Ascending aorta (tissue), 2 donors: ENCODE data around the gene GRK5. TPM values are rescaled to one million over a fixed set of nuclear protein-coding genes. Genes with fewer than 3 reads are reported as not detected.

Experiments used
- DNase-seq, 2 donors: peaks; one replicate each; pipeline ENCODE4 v3.0.0-alpha.2; 2019; ENCODE audit warnings: low spot score in 2 of 2
- H3K27ac ChIP-seq, 2 donors: fragments of 200-600 bp; sonication (generic); one replicate each; pipeline ENCODE4 v1.5.1; 2016 to 2017; ENCODE audit warnings: mild to moderate bottlenecking in 1 of 2
- H3K27me3 ChIP-seq: fragments of 200-600 bp; sonication (generic); one replicate; pipeline ENCODE4 v1.5.1; 2017
- H3K36me3 ChIP-seq, 2 donors: fragments of 200-600 bp; sonication (generic); one replicate each; pipeline ENCODE4 v1.5.1; 2016
- H3K4me1 ChIP-seq, 2 donors: fragments of 200-600 bp; sonication (generic); one replicate each; pipeline ENCODE4 v1.5.1; 2016 to 2017; ENCODE audit warnings: mild to moderate bottlenecking in 1 of 2
- H3K4me3 ChIP-seq, 2 donors: fragments of 200-600 bp; sonication (generic); one replicate each; pipeline ENCODE4 v1.5.1; 2016 to 2017; ENCODE audit warnings: mild to moderate bottlenecking in 1 of 2
- H3K9me3 ChIP-seq, 2 donors: fragments of 200-600 bp; sonication (generic); one replicate each; pipeline ENCODE4 v1.5.1; 2016
- intact Hi-C: fragments of 100-400 bp; cut with DNase I; formaldehyde crosslinking; loops from one replicate; pipeline ENCODE4 v1.15.1; 2023
- total RNA-seq: library from RNA; depleted of rRNA; stranded (reverse); fragments of >200 nt; gene quantifications from one replicate; pipeline ENCODE4 v1.1.0, GENCODE V29; 2016
- TF ChIP-seq, protein P1 (sequence below), 3 experiments: fragments of 200-600 bp in 2 of 3; fragments of 450-650 bp in 1 of 3; sonication (generic) in 2 of 3; IDR thresholded peaks; one replicate each; pipeline ENCODE4 v1.5.1; 2016 to 2019; ENCODE audit warnings: antibody characterized with exemption in 3 of 3, mild to moderate bottlenecking in 1 of 3, moderate library complexity in 1 of 3

GRK5 gene
- total RNA-seq, 1 donor from 2014 or later: 75.5 TPM

DNA sequence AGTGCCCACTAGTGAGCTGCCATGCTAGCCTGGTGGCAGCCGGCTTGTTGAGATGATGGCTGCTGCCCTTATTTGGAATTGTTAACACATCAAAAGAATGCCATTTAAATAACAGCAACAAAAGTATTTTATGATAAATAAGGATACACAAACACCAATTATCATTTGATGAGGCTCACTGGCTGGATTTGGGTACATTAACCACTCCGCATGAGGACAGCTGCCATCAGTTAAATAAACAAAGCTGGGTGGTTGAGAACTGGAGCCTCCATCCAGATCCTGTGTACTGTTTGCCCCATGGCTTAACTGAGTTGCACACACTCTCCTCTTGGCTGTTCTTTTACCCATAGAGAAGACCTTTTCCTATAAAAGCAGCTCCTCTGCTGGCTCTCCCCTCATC is 231.3 kb downstream of the GRK5 start:
- no peaks in the 10 kb centered on the region for H3K27me3 ChIP-seq

DNA sequence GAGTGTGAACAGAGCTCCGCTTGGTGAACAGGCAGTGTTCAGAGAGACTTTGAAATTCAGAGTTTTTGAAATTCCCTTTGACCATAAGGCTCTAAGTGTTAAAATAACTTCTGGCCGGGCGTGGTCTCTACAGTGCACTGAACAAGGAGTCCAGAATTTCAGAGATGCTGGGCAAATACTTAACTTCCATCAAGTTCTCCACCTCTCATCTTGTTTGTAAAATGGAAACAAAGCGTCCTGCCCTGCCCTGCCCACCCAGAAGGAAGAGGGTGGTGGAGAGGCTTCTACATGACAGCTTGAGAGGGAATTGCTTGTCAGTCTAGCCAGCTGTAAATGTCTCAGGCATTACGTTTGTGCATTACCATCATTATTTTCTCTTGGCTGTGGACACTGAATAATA is 232.6 kb downstream of the GRK5 start:
- Histone ChIP-seq H3K27ac (peak overlapping the region in 1 of 2 donors; percentile 14), H3K36me3 (peaks cover 56 to 72% of the 10 kb centered on the region in 2 donors), H3K27me3 (no peaks in the 10 kb centered on the region), H3K4me1 (peaks cover 10 to 12% of the 10 kb centered on the region in 2 donors), H3K4me3 (no peak overlapping the region), H3K9me3 (no peaks in the 10 kb centered on the region)
- intact Hi-C loops: loop anchor here (2.0 kb wide), 1 partner anchor 125 kb away; no protein-coding TSS in a partner anchor
- DNase-seq: no peak
- TF ChIP-seq, protein P1, sequence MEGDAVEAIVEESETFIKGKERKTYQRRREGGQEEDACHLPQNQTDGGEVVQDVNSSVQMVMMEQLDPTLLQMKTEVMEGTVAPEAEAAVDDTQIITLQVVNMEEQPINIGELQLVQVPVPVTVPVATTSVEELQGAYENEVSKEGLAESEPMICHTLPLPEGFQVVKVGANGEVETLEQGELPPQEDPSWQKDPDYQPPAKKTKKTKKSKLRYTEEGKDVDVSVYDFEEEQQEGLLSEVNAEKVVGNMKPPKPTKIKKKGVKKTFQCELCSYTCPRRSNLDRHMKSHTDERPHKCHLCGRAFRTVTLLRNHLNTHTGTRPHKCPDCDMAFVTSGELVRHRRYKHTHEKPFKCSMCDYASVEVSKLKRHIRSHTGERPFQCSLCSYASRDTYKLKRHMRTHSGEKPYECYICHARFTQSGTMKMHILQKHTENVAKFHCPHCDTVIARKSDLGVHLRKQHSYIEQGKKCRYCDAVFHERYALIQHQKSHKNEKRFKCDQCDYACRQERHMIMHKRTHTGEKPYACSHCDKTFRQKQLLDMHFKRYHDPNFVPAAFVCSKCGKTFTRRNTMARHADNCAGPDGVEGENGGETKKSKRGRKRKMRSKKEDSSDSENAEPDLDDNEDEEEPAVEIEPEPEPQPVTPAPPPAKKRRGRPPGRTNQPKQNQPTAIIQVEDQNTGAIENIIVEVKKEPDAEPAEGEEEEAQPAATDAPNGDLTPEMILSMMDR (IDR thresholded peaks at IDR 0.05): no peak

More for the DNA sequence above, 231.3 kb downstream of the GRK5 start:
- H3K36me3 ChIP-seq: peaks cover 55 to 69% of the 10 kb centered on the region in 2 donors
- no peak overlapping the region for H3K4me3 ChIP-seq
- intact Hi-C loops: no loop called here
- TF ChIP-seq, protein P1 (IDR thresholded peaks at IDR 0.05): no peak
- DNase-seq: no peak
- peaks cover 10 to 12% of the 10 kb centered on the region in 2 donors for H3K4me1 ChIP-seq
- peak overlapping the region in 1 of 2 donors; percentile 14 for H3K27ac ChIP-seq
- H3K9me3 ChIP-seq: no peaks in the 10 kb centered on the region

DNA sequence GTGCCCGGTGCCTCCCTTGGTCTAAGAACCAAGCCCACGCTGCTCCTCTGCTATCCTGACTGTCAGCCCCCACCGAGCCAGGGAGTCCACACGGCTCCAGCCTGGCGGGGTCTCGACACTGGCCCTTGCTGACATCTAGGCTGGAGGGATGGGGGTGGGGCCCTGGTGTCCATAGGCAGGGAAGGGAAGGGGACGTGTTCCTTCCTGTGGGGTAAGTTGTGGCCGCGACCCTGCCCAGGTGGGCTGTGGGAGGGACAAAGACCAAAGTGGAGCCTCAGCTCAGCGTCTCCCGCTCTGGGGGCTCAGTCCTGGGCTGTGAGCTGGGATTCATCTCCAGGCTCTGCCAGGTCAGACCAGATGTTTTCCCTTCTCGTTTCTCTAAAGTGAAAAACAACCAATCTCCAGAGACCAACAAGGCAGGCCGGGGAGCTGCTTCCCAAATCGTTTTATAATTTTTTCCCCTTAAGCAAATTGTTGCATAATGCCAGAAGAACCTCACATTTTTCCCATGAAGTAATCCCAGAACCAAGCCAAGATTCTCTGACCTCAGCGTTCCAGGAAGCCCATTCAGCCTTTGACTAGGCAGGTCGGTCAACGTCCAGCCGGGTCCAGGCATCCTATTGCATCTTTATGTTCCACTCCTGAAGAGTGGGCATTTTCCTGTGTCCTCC is 233.9 kb downstream of the GRK5 start:
- Histone ChIP-seq H3K27ac (peak overlapping the region; percentile 75 to 83), H3K4me3 (no peak overlapping the region), H3K36me3 (peaks cover 52 to 65% of the 10 kb centered on the region in 2 donors), H3K4me1 (peaks cover 10 to 12% of the 10 kb centered on the region in 2 donors), H3K9me3 (no peaks in the 10 kb centered on the region), H3K27me3 (no peaks in the 10 kb centered on the region)
- TF ChIP-seq, protein P1 (IDR thresholded peaks at IDR 0.05): no peak
- peak in 1 of 2 donors; percentile 79 for DNase-seq
- intact Hi-C loops: loop anchor here (2.0 kb wide), 1 partner anchor 126 kb away; no protein-coding TSS in a partner anchor

DNA sequence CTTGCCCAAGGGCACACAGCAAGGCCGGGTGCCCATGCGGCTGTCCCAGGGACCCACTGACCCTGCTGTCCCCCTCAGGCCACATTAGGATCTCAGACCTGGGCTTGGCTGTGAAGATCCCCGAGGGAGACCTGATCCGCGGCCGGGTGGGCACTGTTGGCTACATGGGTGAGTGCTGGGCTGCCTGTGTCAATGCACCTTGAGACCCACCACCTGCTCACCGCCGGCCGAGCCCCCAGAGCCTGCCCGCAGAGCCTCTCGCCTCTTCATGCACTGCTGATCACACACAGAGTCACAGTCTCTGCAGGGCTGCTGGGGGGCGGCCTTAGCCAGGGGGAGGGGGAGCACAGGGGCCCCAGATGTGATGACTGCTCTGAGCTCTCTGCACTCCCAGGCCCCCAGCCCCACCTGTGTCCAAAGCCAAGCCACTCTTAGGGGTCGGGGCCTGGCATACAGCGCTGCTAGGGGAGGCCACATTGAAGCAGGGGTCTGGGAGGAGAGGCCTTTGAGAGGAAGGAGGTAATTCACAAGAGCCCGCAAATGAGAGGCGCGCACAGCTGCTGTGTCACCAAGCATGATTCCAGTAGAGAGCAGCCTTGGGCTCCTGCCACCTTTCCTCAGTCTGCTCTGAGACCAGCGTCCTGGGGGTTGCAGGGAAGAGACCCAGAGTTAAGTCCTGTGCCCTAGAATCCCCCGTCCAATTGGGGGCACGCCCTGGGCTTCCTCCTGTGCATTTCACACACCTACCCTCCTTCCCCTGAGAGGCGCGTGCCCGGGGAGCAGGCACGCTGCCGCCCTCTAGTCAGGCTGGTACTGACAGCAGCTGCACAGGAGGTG is 234.8 kb downstream of the GRK5 start:
- intact Hi-C loops: loop anchor here (2.0 kb wide), 1 partner anchor 127 kb away; no protein-coding TSS in a partner anchor
- H3K4me3 ChIP-seq: no peak overlapping the region
- peaks cover 53 to 64% of the 10 kb centered on the region in 2 donors for H3K36me3 ChIP-seq

DNA sequence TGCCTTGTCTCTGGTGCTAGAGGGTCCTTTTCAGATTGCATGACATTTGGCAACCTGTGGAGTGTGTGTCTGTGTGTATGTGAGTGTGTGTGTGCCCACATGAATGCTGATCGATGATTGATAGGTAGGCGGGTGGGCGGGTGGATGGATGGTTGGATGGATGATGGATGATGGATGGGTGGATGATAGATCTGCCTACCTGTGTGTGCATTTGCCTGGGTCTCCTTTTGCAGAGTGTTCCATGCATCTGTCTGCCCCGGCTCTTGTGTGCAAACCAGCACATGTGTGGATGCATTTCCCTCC is 235.3 kb downstream of the GRK5 start:
- H3K4me1 ChIP-seq: peaks cover 10 to 12% of the 10 kb centered on the region in 2 donors
- DNase-seq: no peak
- no peaks in the 10 kb centered on the region for H3K27me3 ChIP-seq
- intact Hi-C loops: no loop called here
- H3K9me3 ChIP-seq: no peaks in the 10 kb centered on the region
- H3K36me3 ChIP-seq: peaks cover 56 to 63% of the 10 kb centered on the region in 2 donors
- H3K27ac ChIP-seq: peak overlapping the region in 1 of 2 donors; percentile 83
- no peak overlapping the region for H3K4me3 ChIP-seq
- TF ChIP-seq, protein P1 (IDR thresholded peaks at IDR 0.05): no peak

More for the DNA sequence above, 234.8 kb downstream of the GRK5 start:
- H3K9me3 ChIP-seq: no peaks in the 10 kb centered on the region
- peak overlapping the region; percentile 64 to 83 for H3K27ac ChIP-seq
- peaks cover 10 to 12% of the 10 kb centered on the region in 2 donors for H3K4me1 ChIP-seq
- TF ChIP-seq, protein P1 (IDR thresholded peaks at IDR 0.05): no peak
- no peaks in the 10 kb centered on the region for H3K27me3 ChIP-seq
- no peak for DNase-seq
